Mesothelial cell of epicardium (in vitro differentiated cells): ENCODE results near the gene STAT5A. TPM values are rescaled to one million over a fixed set of nuclear protein-coding genes. Genes with fewer than 3 reads are reported as not detected.
A peak's percentile ranks its signal among the peaks of the same experiment; 100 is the strongest.

Experiments
- DNase-seq, 2 experiments: peaks; one replicate each; pipeline ENCODE4 v3.0.0; 2021; ENCODE audit warnings: low spot score in 2 of 2; ENCODE audit not compliant: unreplicated experiment in 2 of 2
- H3K27ac Mint-ChIP-seq: 2 replicates; pipeline ENCODE4 v1.8.0; 2021; ENCODE audit warnings: mixed read lengths
- H3K27me3 Mint-ChIP-seq: 2 replicates; pipeline ENCODE4 v1.8.0; 2021; ENCODE audit warnings: low read depth, mixed read lengths
- H3K36me3 Mint-ChIP-seq: 2 replicates; pipeline ENCODE4 v1.8.0; 2021; ENCODE audit warnings: mixed read lengths
- H3K4me1 Mint-ChIP-seq: 2 replicates; pipeline ENCODE4 v1.8.0; 2021; ENCODE audit warnings: mixed read lengths
- H3K4me3 Mint-ChIP-seq: 2 replicates; pipeline ENCODE4 v1.8.0; 2021; ENCODE audit warnings: mild to moderate bottlenecking, moderate library complexity, mixed read lengths
- H3K9me3 Mint-ChIP-seq: 2 replicates; pipeline ENCODE4 v1.8.0; 2021; ENCODE audit warnings: mixed read lengths
- total RNA-seq: library from RNA; stranded (reverse); gene quantifications from 3 replicates; pipeline ENCODE4 v1.2.1, GENCODE V29; 2021
- TF ChIP-seq, protein P1 (sequence below): fragments of 200-600 bp; sonication (generic); IDR thresholded peaks from one replicate; pipeline ENCODE4 v1.5.0; 2021; ENCODE audit warnings: antibody characterized with exemption; ENCODE audit not compliant: unreplicated experiment

STAT5A gene
- total RNA-seq, 1 donor from 2014 or later: 11.7 TPM

DNA sequence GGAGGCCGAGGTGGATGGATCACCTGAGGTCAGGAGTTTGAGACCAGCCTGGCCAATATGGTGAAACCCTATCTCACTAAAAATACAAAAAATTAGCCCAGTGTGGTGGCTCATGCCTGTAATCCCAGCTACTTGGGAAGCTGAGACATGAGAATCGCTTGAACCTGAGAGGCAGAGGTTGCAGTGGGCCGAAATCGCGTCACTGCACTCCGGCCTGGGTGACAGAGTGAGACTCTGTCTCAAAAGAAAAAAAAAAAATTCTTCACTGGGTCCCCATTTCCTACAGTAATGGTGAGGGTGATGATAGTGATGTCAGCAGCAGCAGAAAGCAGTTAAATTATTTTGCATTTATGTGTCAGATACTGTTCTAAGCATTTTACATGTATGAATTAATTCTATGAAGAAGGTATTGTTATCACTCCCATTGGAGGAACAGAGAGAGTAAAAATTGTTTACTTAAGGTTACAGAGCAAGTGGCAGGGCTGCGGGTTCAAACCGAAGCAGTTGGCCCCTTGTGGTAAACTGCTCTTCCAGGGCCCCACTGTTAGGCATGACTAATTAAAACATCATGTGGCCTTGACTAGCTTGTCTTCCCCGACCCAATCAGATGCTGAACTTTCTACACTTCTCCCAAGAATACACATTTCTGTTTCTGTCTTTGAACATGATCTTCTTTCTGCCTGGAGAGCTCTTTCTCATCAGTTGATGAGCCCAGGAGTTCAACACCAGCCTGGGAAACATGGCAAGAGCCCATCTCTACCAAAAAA, 54.1 kb downstream of the STAT5A start:
- Mint-ChIP-seq H3K36me3 (peaks cover 37% of the 10 kb centered on the region), H3K27me3 (no peaks in the 10 kb centered on the region), H3K27ac (no peak overlapping the region), H3K4me1 (peaks cover 4% of the 10 kb centered on the region), H3K9me3 (no peaks in the 10 kb centered on the region), H3K4me3 (no peak overlapping the region)
- TF ChIP-seq, protein P1, sequence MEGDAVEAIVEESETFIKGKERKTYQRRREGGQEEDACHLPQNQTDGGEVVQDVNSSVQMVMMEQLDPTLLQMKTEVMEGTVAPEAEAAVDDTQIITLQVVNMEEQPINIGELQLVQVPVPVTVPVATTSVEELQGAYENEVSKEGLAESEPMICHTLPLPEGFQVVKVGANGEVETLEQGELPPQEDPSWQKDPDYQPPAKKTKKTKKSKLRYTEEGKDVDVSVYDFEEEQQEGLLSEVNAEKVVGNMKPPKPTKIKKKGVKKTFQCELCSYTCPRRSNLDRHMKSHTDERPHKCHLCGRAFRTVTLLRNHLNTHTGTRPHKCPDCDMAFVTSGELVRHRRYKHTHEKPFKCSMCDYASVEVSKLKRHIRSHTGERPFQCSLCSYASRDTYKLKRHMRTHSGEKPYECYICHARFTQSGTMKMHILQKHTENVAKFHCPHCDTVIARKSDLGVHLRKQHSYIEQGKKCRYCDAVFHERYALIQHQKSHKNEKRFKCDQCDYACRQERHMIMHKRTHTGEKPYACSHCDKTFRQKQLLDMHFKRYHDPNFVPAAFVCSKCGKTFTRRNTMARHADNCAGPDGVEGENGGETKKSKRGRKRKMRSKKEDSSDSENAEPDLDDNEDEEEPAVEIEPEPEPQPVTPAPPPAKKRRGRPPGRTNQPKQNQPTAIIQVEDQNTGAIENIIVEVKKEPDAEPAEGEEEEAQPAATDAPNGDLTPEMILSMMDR: no peak
- no peak for DNase-seq

DNA sequence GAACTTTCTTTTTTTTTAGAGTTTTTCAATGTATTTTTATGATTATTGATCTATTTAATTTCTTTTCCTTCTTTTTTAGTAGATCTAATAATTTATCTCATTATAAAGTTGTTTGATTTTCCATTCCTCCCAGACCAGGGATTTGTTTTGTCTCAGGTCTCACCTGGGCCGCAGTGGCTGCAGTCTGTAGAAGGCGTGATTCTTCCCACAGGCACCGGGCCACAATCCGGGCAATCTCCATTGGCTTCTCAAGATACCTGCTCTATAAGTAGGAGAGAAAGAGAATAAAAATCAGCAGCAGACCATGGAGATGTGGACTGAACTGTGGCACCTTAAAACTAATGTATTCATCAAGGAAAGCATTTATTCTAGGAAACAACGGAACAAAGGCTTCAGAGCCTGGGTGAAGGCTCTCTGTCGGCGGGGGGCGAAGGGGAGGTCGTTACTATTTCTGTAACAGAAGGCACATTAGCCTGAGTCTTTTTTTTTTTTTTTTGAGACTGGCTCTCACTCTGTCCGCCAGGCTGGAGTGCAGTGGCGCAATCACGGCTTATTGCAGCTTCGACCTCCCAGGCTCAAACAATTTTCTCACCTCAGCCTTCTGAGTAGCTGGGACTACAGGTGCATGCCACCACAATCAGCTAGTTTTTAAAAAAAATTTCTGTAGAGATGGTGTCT, 57.2 kb downstream of the STAT5A start:
- Mint-ChIP-seq H3K9me3 (no peaks in the 10 kb centered on the region), H3K4me3 (no peak overlapping the region), H3K27me3 (no peaks in the 10 kb centered on the region), H3K27ac (no peak overlapping the region), H3K4me1 (peaks cover 7% of the 10 kb centered on the region), H3K36me3 (peaks cover 35% of the 10 kb centered on the region)
- DNase-seq: no peak
- TF ChIP-seq, protein P1: no peak

DNA sequence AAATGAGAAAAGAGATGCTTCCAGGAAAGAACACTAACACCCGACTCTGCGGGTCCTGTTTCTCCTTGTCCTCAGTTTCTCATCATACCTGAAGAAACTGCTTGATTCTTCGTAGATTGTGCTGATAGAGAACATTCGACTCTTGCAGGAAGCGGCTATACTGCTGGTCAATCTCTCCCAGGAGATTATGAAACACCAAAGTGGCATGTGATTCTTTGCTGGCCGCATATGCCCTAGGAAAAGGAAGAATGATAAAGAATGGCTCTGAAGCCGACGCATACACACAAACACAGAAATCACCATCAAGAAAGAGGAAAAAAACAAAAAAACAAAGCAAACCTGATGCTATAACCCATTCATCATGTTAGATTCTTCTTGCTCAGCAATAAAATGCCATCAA, 58.2 kb downstream of the STAT5A start:
- H3K36me3 Mint-ChIP-seq: peaks cover 25% of the 10 kb centered on the region
- TF ChIP-seq, protein P1: no peak
- H3K27ac Mint-ChIP-seq: no peak overlapping the region
- H3K9me3 Mint-ChIP-seq: no peaks in the 10 kb centered on the region
- H3K4me3 Mint-ChIP-seq: no peak overlapping the region
- H3K27me3 Mint-ChIP-seq: no peaks in the 10 kb centered on the region
- DNase-seq: no peak
- H3K4me1 Mint-ChIP-seq: peaks cover 7% of the 10 kb centered on the region

DNA sequence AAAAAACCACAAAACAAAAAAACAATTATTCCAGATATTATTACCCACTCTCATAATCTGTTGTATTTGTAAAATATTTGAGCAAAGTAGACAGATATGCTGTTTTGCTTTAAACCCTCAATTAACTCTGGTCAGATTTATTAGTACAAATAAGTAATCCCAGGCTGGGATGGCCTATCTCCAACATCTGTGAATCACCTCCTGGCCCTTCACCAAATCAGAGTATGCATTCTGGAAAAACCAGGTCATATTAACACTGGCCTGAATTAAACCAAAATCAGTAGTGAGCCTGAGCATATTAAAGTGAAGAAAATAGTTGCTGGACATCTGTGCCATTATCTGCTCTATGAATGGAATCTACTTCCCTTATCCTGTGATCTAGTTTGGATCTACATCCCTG, 58.9 kb downstream of the STAT5A start:
- no peaks in the 10 kb centered on the region for H3K9me3 Mint-ChIP-seq
- peaks cover 7% of the 10 kb centered on the region for H3K4me1 Mint-ChIP-seq
- peak overlapping the region; percentile 87 for H3K27ac Mint-ChIP-seq
- TF ChIP-seq, protein P1: no peak
- H3K4me3 Mint-ChIP-seq: no peak overlapping the region
- H3K27me3 Mint-ChIP-seq: no peaks in the 10 kb centered on the region
- DNase-seq: no peak
- H3K36me3 Mint-ChIP-seq: peaks cover 25% of the 10 kb centered on the region

DNA sequence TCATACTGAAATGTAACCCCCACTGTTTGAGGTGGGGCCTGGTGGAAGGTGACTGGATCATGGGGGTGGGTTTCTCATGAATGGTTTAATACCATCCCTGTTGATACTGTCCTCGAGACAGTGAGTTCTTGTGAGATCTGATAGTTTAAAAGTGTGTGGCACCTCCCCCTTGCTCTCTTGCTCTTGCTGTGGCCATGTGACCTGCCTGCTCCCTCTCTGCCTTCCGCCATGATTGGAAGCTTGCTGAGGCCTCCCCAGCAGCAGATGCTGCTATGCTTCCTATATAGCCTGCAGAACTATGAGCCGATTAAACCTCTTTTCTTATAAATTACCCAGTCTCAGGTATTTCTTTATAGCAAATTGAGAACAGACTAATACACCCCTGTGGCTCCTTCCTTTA, 59.3 kb downstream of the STAT5A start:
- TF ChIP-seq, protein P1: no peak
- Mint-ChIP-seq H3K36me3 (peaks cover 25% of the 10 kb centered on the region), H3K4me1 (peaks cover 7% of the 10 kb centered on the region), H3K27ac (peak overlapping the region; percentile 87), H3K9me3 (no peaks in the 10 kb centered on the region), H3K4me3 (no peak overlapping the region), H3K27me3 (no peaks in the 10 kb centered on the region)
- DNase-seq: no peak
